ELR (cell line): Measurements from ENCODE around the gene CD52.
A peak's percentile ranks its signal among the peaks of the same experiment; 100 is the strongest.

Experiments
- DNase-seq: peaks from one replicate; pipeline ENCODE4 v3.0.0-alpha.2; 2015; ENCODE audit warnings: low read depth

Gene CD52

DNA sequence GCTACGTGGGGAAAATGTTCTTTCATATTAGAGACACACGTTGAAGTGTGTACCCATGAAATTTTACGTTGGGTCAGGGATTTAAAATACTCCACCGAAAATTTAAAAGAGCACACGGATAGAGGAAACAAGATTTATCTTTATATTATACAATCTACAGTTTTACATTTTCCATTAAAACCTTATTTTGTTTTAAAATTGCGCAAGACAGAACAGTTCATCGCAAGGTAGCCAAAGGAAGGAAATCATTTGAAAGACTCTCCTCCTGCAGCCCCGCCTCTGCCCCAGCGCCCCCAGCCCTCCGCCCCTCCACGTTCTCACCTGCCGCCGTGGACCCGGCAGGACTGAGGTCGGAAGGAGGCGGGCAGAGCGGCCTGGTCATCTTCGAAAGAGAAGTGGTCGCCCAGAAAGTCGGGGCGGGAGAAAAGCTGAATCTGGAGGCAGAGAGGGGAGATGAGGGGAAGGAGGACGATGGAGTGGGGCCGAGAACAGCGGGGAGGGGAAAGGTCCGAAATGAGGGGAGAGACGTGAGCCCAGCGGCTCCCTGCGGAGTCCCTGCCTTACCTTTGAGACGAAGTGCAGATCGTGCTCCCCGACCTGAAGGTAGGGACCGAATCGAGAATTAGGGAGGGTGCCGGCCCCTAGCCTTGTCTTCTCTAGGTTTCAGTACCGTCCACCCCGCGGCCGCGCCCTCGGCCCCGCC is 18.2 kb downstream of the CD52 start:
- no peak for DNase-seq

DNA sequence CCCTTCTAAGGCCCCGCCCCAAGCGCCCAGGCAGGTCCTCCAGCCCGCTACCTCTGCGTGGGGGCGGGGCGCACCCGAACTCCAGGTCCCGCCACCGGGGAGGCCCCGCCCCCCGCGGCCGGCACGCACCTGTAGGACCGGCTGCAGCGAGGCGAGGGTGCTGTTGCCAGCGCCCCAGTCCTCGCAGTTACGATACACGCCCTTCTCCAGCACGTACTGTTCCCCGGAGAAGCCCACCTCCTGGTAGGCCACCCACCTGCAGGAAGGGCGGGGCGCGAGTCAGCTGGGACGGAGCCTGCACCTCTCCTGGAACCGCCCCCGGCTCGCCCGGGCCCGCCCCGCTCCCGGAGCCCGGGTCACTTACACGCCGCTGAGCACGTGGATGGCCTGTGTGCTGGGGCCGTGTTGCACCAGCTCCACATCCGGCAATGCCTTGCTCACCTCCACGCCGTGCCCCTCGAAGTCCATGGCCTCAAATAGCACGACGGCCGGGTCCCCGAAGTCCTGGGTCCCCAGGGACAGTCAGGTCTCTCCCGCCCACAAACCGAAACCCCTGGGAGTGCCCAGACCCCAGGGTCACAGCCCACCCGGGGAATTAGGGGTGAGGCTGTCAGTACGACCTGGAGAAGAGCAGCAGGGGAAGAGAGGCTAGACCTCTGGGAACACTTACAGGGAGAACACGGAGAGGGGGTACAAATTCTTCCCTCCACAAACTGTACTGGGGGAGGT is 18.9 kb downstream of the CD52 start:
- DNase-seq, result peak; percentile 51

DNA sequence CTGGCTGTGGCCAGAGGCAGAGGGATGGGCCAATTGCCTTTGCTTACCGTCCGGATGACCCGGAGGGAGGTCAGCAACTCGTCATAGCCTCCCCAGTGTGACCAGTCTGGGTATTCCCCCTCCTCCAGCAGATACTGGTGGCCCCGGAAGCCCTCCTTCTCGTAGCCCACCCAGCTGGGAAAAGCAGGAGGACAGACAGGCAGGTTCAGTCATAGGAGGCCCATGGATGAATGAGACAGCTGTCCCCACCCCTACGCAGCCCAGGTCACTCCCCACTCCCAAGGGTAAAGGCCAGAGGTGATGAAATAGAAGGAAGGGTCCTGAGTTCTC is 19.4 kb downstream of the CD52 start:
- no peak for DNase-seq

DNA sequence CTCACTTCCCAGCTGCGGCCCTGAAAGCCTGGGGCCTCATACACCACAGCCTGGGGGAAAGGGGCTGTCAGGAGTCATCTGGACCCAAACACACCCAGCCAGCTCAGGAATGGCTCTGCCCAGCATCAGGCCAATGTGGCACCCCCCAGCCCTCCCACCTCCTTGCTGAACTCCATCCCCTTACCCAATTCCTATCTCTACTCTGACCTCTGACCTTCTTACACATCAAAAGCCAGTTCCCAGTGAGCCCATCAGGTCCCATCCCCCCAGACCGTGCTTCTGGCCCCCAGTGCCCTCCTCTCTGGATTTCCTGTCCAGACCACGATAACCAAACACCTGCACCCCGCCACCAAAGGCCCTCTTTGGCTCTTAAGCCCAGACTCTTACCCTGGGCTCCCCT is 19.9 kb downstream of the CD52 start:
- DNase-seq, result no peak

DNA sequence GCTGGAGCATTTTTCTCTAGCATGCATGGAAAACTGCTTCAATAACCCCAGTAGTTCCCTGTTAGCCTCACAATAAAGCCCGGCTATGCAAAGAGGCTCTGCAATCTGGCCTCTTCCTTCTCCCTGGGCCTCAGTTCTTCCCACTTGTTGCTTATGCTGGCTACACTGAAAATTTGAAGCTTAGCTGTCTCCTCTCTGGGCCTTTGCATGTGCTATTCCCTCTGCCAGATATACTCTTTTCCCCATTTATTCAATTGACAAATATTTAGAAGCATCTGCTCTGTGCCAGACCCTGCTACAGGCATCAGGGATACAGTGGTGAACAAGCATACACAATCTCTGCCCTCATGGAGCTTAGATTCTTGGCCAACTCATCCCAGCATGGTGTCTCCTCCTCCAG is 20.9 kb downstream of the CD52 start:
- no peak for DNase-seq

DNA sequence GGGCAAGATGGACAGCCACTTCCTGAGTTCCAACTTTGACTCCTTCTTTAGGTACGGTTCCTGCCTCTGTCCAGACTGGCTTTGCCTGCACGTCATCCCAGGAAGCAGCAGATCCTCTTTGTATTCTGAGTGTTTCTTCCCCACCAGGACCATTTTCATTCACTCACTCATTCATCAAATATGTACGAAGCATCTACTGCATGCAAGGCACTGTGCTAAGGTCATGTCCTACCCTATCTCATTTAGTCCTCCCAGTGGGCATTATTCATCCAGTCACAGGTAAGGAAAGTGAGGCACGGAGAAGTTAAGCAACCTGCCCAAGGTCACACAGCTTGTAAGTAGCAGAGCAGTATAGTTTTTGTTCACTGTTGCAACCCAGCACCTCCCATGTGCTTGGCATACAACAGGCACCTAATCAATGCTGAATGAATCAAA is 22.3 kb downstream of the CD52 start:
- DNase-seq, result peak; percentile 41

DNA sequence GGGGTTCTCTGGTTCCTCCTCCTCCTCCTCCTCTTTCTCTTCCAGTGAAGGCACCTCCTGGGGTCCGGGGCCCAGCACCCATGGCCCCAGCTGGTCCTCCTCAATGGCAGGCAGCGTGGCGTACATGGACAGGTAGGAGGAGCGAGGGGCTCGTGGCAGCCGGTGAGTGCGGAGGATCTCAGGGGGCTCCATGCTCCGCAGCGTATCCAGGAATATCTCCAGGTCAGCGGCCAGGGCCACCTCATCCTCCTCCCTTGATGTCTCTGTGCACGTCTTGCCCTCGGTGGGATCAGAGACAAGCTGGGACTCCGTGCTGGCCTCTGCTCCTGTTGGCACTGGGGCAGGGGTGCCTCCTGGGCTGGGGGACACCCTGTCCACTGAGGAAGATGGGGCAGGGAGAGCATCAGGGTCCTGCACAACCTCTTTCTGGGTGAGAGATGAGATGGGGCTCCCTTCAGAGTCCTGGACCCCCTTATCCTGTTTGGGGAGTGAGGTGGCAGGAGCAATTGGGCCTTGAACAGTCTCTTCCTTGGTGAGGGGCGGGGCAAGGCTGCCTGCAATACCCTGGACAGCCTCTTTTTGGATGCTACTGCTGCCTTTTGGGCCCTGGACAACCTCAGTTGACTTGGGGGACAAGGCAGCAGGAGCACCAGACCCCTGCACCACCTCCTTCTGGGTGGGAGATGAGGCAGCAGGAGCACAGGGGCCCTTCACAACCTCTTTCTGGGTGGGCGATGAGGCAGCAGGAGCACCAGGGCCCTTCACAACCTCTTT is 26.6 kb downstream of the CD52 start:
- DNase-seq, result no peak

DNA sequence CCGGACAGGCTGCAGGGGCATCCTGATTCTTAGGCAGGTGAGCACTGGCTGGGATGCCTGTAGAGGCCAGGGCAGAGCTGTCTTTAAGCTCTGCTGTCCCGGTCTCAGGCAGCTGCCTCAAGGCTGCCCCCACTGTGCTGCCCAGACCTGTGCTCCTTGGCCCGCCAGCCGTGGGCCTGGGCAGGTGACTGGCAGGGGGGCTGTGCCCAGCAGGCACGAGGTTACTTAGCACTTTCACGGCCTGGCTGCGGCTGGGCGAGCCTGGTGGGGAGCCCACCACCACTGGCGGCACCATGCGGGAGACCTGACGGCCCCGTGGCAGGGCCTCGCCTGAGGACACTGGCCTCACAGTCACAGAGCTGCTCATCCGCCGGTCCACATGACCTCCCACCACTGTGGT is 28.0 kb downstream of the CD52 start:
- no peak for DNase-seq

DNA sequence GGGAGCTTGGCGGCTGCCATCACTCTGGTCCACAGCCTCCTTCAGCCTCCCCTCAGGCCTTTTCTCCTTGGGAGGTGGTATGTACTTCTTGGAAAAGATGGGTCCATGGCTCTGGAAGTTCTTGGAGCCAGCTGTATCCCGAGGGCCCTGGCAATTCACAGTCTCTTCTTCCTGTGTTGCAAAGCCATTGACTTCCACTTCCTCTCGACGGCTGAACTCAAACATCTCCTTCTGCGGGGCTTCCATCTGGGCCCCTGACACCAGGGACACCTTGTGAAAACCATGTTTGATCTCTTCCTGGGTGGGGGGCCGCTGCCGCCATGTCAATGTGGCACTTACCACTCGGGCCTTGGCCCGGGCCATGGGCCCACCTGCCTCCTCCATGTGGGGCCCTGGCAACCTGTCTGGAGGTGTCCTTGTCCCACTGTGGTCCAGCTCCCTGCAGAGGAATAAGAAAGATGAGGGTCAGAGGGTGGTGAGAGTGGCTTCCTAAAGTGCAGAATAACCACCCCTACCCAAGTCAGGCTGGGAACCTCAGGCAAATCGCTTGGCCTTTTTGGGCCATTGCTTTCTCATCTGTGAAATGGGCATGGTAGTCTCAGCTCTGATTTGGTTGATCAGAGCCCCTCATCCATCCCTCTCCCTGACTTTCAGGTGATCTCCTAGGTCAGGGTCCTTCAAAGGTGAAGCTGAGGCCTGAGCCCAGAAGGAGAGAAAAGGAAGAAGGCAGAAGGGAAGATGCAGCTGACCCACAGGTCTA is 28.7 kb downstream of the CD52 start:
- DNase-seq, result no peak

DNA sequence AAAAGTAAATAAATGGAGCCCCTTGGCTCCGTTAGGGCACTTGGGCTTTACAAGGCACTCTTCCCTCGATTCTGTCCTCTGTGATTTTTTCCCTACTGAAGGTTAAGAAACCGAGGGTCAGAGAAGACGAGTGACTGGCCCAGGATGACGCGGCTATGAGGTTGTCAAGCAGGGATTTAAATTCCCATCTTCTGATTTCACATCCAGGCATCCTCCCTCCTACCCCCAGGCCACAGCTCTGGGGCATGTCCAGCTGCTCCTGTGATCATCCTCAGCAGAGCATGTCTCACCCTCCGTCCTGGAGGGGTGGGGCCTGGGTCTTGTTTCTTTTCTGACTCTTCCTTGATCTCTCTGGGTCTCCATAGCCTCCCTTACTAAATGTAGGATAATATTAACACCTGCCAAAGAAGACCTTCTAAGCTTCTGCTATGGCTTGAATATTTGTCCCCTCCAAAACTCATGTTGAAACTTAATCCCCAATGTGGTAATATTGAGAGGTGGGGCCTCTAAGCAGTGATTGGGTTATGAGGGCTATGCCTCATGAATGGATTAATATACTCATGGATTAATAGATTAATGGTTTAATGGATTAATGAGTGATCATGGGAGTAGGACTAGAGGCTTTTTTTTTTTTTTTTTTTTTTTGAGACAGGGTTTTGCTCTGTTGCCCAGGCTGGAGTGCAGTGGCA is 31.6 kb downstream of the CD52 start:
- DNase-seq, result peak; percentile 97

DNA sequence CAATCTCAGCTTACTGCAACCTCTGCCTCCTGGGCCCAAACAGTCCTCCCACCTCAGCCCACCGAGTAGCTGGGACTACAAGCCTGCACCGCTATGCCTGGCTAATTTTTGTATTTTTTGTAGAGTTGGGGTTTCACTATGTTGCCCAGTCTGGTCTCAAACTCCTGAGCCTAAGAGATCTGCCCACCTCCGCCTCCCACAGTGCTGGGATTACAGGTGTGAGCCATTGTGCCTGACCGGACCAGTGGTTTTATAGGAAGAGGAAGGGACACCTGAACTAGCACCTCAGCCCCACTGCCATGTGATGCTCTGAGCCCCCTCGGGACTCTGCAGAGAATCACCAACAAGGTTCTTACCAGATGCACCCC is 32.1 kb downstream of the CD52 start:
- no peak for DNase-seq

DNA sequence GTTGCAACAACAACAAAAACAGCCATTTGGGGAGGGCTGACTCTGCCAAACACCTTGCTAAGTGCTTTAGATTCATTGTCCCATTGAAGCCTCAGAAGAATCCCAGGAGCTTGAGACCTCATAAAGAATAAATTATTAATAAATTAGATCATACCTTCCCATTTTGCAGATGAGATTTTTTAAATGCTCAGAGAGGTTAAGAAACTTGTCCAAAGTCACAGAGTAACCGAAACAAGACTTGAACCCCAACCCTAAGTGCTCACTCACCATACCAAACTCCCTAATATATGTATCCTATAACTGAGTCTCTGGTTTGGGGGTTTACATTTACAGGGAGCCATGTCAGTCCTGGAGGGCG is 32.6 kb downstream of the CD52 start:
- DNase-seq, result no peak

DNA sequence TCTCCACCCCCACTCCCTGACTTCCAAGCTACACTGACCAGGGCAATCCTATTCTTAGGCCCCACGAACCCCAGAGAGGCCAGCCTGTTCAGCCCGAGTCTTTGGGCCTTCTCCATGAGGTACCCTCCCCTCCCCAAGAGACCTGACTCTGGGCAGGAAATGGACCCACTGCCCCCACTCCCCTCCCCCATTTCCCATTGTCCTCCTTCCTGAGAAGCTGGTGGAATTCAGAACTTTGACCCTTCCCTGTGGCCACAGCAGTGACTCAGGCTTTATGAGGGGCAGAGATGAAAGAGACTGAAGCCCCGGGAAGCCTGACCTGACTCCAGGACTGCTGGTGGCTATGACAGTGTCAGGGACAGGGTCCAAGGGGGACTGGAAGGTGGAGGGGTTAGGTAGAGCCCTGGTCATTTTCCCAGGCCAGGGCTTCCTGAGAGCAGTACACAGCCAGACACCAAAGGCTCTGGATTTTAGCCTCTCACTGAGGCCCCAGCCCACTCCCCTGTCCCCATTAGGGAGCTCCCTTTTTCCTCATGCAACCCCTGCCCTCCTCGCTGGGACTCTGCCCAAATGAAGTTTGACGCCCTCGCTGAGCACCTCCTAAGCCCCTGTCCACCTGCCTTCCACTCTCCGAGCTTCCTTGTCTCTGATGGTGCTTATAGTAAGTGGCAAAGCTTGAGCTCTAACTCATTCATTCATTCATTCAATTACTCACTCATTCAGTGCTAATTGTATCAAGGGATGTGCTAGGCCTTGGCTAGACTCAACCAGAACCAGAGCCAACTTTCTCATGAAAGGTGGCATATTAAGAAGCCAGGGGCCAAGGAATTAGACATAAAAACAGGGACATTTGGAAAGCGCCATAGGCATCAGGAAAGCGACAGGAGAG is 33.2 kb downstream of the CD52 start:
- DNase-seq, result peak; percentile 85

DNA sequence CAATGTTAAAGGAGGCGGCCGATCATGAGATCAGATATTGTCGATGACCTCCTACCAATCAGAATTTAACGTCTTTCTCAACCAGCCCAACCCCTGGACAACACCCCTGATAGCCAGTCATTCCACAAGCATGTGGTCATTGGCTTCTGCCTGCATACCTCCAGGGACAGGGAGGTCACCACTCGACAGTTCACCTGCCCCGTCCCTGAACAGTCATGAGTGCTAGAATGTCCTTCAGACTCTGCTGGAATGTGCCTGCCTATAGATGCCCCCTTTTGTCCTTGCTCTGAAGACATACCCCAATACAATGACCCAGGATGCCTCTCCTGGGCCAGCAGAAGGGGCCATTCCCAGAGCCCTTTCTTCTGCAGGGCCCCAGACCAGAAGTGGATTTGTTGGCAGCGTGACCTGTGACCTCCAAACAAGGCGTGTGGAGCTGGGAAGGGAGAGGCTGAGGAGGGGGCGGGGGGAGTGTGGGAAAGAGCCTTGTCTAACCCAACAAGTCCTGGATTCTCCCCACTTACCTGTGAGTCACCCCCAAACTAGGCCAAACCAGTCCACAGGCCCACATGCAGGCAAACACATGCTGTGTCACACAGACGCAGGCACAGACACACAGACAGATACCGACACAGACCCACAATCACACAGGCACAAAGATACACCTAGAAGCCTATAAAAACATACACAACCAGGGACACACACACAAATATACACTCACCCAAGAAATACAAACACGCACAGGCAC is 34.0 kb downstream of the CD52 start:
- DNase-seq, result peak; percentile 89

DNA sequence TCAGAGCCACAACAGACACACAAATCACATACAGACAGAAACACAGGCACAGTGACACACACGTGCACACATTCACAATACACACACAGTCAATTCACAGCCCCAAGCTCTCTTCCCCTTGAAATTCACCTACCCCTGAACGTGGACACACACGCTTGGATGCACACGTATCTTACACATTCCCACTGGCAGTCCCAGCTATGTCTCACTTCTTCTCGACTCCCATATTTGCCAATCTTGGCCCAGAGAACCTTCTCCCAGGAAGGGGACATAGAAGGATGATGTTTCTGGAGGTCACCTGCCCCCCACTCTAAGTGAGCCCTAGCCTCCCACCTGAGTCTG is 34.6 kb downstream of the CD52 start:
- DNase-seq, result peak; percentile 27

DNA sequence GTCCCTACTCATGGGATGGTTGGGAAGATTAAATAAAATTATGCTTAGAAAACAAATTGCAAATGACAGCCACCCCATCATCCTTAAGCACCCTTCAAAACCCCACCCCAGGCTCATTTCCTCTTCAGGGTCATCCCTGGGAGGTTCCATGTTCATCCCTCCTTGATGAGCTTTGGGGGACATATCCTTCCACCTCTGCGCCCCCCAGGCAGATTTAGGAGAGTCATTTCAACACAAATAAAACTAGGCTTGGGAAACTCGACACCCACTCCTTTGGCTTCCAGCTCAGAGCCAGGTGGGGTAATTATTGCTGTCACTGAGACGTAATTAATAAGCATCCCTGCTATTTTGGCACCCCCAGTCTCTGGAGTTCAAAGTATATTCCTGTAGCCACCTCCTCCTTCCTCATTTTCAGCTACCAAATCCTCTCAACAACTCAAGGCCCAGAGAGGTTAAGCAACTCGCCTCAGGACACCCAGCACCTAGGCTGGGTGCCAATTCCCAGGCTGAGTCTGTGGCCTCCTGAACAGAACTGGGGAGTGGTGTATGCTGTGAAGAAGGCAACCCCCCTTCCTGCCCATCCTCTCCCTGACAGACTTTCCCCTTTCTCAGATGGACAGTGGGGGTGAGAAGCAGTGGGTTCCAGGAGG is 35.6 kb downstream of the CD52 start:
- no peak for DNase-seq

DNA sequence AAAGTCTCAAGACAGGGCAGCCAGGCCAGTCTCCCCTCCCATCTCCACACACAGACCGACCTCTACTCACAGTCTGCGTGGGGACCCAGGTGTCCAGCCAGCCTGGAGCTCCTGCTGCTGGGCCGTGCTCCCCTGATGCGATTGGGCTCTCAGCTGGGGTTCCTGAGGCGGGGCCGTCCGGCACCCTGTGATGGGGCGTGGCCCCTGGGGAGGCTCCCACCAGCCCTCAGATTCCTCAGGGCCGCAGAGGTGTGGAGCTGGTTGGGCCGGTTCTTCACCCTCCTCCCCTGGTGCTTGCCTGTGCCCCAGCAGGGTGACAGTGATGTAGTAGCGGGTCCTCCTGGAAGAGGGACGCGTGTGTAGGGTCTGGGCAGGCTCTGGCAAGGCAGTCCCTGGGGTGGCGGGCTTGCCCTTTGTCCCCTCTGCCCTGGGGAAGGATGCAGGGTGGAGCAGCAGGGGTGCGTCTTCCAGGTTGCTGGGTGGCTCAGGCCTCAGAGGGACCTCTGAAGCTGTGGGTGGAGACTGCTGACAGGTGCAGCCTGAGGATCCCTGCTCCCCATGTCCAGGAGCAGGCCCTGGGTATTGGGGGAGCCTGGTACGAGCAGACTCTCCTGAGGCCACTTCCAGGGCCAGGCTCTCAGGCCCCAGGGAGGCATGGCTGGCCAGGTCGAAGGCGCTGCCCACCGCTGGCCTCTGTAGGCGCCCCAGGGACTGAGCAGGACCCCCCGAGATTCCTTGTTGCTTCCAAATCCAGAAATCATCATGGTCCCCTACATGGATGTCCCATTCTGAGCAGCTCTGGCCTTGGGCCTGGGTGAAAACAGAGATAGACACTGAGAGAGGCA is 36.4 kb downstream of the CD52 start, which contains the start of gene CRYBG2:
Gene CRYBG2 (minus strand): TSS at position 155 of the 845 bp plus-strand sequence. CDS start 7,473 bp downstream, outside the sequence.
- no peak for DNase-seq

DNA sequence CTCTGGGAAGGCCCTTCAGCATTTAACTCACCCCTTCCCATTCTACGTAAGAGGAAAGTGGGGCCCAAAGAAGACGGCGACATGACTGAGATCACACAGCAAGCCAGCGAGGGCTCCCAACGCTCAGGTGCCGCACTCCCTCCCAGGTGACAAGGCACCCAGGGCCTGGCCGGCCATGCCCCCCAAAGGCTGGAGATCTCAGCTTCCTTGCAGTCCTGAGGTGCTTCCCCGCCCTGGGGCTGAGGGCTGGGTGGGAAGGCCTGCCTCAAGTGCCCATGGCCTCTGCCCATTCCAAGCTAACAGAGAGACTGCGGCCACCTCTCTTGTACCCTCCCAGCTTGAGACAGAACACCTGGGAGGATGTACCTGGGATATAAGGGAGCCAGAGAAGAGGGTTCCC is 37.2 kb downstream of the CD52 start:
- DNase-seq, result no peak

DNA sequence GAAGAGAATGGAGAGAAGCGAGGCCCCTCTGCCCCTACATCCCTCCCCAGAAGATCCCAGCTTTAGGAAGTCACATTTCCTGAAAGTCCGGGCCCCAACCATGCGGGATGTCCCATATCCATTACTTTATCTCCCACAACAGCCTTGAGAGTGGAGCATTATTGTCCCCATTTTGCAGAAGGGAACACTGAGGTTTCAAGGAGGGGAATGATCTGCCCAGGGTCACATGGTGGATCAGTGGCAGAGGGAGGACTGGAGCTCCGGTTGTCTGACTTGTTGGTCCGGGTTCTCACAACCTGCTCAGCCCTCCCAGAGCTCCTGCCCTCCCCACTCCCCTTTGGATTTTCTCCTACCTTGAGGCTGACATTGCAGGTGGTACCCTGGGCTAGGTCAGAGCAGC is 38.3 kb downstream of the CD52 start:
- no peak for DNase-seq
